Smooth muscle cell (in vitro differentiated cells): ENCODE results near the gene PRTN3. TPM values are rescaled to one million over a fixed set of nuclear protein-coding genes. Genes with fewer than 3 reads are reported as not detected.

ENCODE experiments used
- DNase-seq: peaks from one replicate; lab custom pipeline; 2025; ENCODE audit not compliant: unreplicated experiment; lab: John Stamatoyannopoulos, UW
- H2AFZ ChIP-seq: fragments of 200-600 bp; sonication (generic); 2 replicates; pipeline ENCODE4 v1.6.0; 2016; ENCODE audit warnings: antibody characterized with exemption, low read depth, mild to moderate bottlenecking
- H3F3A ChIP-seq: fragments of 200-600 bp; sonication (generic); 2 replicates; pipeline ENCODE4 v1.6.0; 2017; ENCODE audit warnings: antibody characterized with exemption, low read depth
- H3K27ac ChIP-seq: fragments of 200-600 bp; sonication (generic); 2 replicates; pipeline ENCODE4 v1.5.1; 2016; ENCODE audit warnings: low read depth, mild to moderate bottlenecking
- H3K27me3 ChIP-seq: fragments of 200-600 bp; sonication (generic); 2 replicates; pipeline ENCODE4 v1.6.1; 2016; ENCODE audit warnings: low read depth, mild to moderate bottlenecking
- H3K36me3 ChIP-seq: fragments of 200-600 bp; sonication (generic); 2 replicates; pipeline ENCODE4 v1.5.1; 2016; ENCODE audit warnings: low read depth
- H3K4me1 ChIP-seq: fragments of 200-600 bp; sonication (generic); 2 replicates; pipeline ENCODE4 v1.5.1; 2016; ENCODE audit warnings: low read depth
- H3K4me2 ChIP-seq: fragments of 200-600 bp; sonication (generic); 2 replicates; pipeline ENCODE4 v1.6.0; 2016; ENCODE audit warnings: mild to moderate bottlenecking
- H3K4me3 ChIP-seq: fragments of 200-600 bp; sonication (generic); 2 replicates; pipeline ENCODE4 v1.5.1; 2016; ENCODE audit warnings: mild to moderate bottlenecking
- H3K79me2 ChIP-seq: fragments of 200-600 bp; sonication (generic); 2 replicates; pipeline ENCODE4 v1.6.0; 2016; ENCODE audit warnings: low read depth, mild to moderate bottlenecking
- H3K9ac ChIP-seq: fragments of 200-600 bp; sonication (generic); 2 replicates; pipeline ENCODE4 v1.6.0; 2016; ENCODE audit warnings: low read depth
- H3K9me3 ChIP-seq: fragments of 200-600 bp; sonication (generic); replicated peaks from 2 replicates; pipeline ENCODE4 v1.5.1; 2016; ENCODE audit warnings: low read depth
- H4K20me1 ChIP-seq: fragments of 200-600 bp; sonication (generic); 2 replicates; pipeline ENCODE4 v1.6.0; 2016; ENCODE audit warnings: low read depth
- CTCF ChIP-seq: fragments of 200-600 bp; sonication (generic); IDR thresholded peaks from 2 replicates; pipeline ENCODE4 v1.5.1; 2017; ENCODE audit warnings: borderline replicate concordance, mild to moderate bottlenecking, antibody characterized with exemption; ENCODE audit not compliant: insufficient read depth, poor library complexity, severe bottlenecking
- WGBS: methylation state at CpG from one replicate; pipeline ENCODE4 v1.1.7; 2016; ENCODE audit warnings: low lambda C conversion rate; 5-methylcytosine and 5-hydroxymethylcytosine counted together
- polyA plus RNA-seq: library from polyadenylated mRNA; unstranded; fragments of >200 nt; fragmentation: Nextera tagmentation; extraction: Ambion mirVana; gene quantifications from 2 replicates; pipeline ENCODE4 v1.2.1, GENCODE V29; 2016
- total RNA-seq: library from RNA; depleted of rRNA; stranded (reverse); fragments of >200 nt; gene quantifications from 2 replicates; pipeline ENCODE4 v1.2.3, GENCODE V29; 2014

PRTN3 gene
- total and polyA plus RNA-seq, 2 experiments from 2014 or later = not detected

- H3K4me3 ChIP-seq = no peak overlapping the region
- H3K4me2 ChIP-seq = no peak overlapping the region
- DNase-seq = no peak
- H3K9me3 ChIP-seq = no peaks in the 10 kb centered on the region
- no peaks in the 10 kb centered on the region for H3K27me3 ChIP-seq
- no peaks in the 10 kb centered on the region for H3K79me2 ChIP-seq
- H3K27ac ChIP-seq = no peak overlapping the region
- H3K4me1 ChIP-seq = peaks cover 5% of the 10 kb centered on the region
- H3K36me3 ChIP-seq = no peaks in the 10 kb centered on the region
- TF ChIP-seq CTCF = no peak
- no peak overlapping the region for H3K9ac ChIP-seq
- 88% methylated on average over 15 of the region's 15 CpGs for WGBS
- no peaks in the 10 kb centered on the region for H3F3A ChIP-seq
- no peak overlapping the region for H2AFZ ChIP-seq
- no peaks in the 10 kb centered on the region for H4K20me1 ChIP-seq
These were observed 15.9 kb upstream of the PRTN3 start for GRCh38 chr19:824885-825284.

GRCh38 chr19:825897-826644, 14.7 kb upstream of the PRTN3 start:
- no peaks in the 10 kb centered on the region for H3K9me3 ChIP-seq
- H3K4me3 ChIP-seq = no peak overlapping the region
- no peak for DNase-seq
- 93% methylated on average over 19 of the region's 19 CpGs for WGBS
- H3K27me3 ChIP-seq = no peaks in the 10 kb centered on the region
- H3K4me2 ChIP-seq = no peak overlapping the region
- no peak overlapping the region for H3K27ac ChIP-seq
- no peak overlapping the region for H3K9ac ChIP-seq
- peaks cover 5% of the 10 kb centered on the region for H3K4me1 ChIP-seq
- no peaks in the 10 kb centered on the region for H4K20me1 ChIP-seq
- H3F3A ChIP-seq = no peaks in the 10 kb centered on the region
- no peak overlapping the region for H2AFZ ChIP-seq
- H3K79me2 ChIP-seq = no peaks in the 10 kb centered on the region
- no peak for TF ChIP-seq CTCF
- H3K36me3 ChIP-seq = no peaks in the 10 kb centered on the region

- WGBS = 94% methylated on average over 11 of the region's 11 CpGs
- no peaks in the 10 kb centered on the region for H3K36me3 ChIP-seq
- no peak overlapping the region for H3K9ac ChIP-seq
These were observed 13.5 kb upstream of the PRTN3 start for GRCh38 chr19:827314-827709.

More at GRCh38 chr19:827314-827709, 13.5 kb upstream of the PRTN3 start:
- H2AFZ ChIP-seq = no peak overlapping the region
- H3K4me2 ChIP-seq = no peak overlapping the region
- H3F3A ChIP-seq = no peaks in the 10 kb centered on the region
- no peak for TF ChIP-seq CTCF
- DNase-seq = no peak
- H3K4me3 ChIP-seq = no peak overlapping the region
- no peaks in the 10 kb centered on the region for H3K27me3 ChIP-seq
- peaks cover 5% of the 10 kb centered on the region for H3K4me1 ChIP-seq
- no peaks in the 10 kb centered on the region for H3K79me2 ChIP-seq
- H4K20me1 ChIP-seq = no peaks in the 10 kb centered on the region
- H3K27ac ChIP-seq = no peak overlapping the region
- H3K9me3 ChIP-seq = no peaks in the 10 kb centered on the region
